OCI-LY7 (cell line): ENCODE measurements around the gene TAPT1. TPM values are rescaled to one million over a fixed set of nuclear protein-coding genes. Genes with fewer than 3 reads are reported as not detected.

Source experiments
- BruUV-seq: library from RNA; stranded (reverse); fragments of 400-500 nt; replicated peaks from 2 replicates; lab custom pipeline; 2021; lab: Mats Ljungman, UMichigan
- CTCF ChIA-PET: fragments of 300-600 bp; sonication (Branson Sonifier 250); formaldehyde crosslinking; loops from one replicate; lab custom pipeline; 2022; ENCODE audit warnings: antibody characterized with exemption; ENCODE audit not compliant: unreplicated experiment; lab: Charles Lee
- POLR2A ChIA-PET: fragments of 300-600 bp; sonication (Branson Sonifier 250); formaldehyde crosslinking; loops from one replicate; lab custom pipeline; 2022; ENCODE audit warnings: antibody characterized with exemption; lab: Charles Lee
- DNase-seq: peaks from one replicate; pipeline ENCODE4 v3.0.0-alpha.2; 2015; ENCODE audit warnings: low spot score
- H2AFZ ChIP-seq: fragments of 200-600 bp; sonication (generic), shearing (Covaris generic); 2 replicates; pipeline ENCODE4 v1.6.1; 2014; ENCODE audit warnings: mild to moderate bottlenecking, antibody characterized with exemption, low read length, moderate library complexity
- H3K27ac ChIP-seq: fragments of 200-600 bp; sonication (generic); 2 replicates; pipeline ENCODE4 v1.5.1; 2014; ENCODE audit warnings: mixed run types, low read depth, mild to moderate bottlenecking, moderate library complexity, low read length, inconsistent platforms; ENCODE audit not compliant: poor library complexity, severe bottlenecking
- H3K36me3 ChIP-seq: fragments of 200-600 bp; sonication (generic); 2 replicates; pipeline ENCODE4 v1.6.1; 2014; ENCODE audit warnings: mild to moderate bottlenecking, antibody characterized with exemption, low read length, moderate library complexity, mixed read lengths; ENCODE audit not compliant: insufficient read depth
- H3K4me1 ChIP-seq: fragments of 200-600 bp; sonication (generic); 2 replicates; pipeline ENCODE4 v1.5.1; 2014; ENCODE audit warnings: mild to moderate bottlenecking, low read length; ENCODE audit not compliant: insufficient read depth, poor library complexity, severe bottlenecking
- H3K4me2 ChIP-seq: fragments of 200-600 bp; sonication (generic); 2 replicates; pipeline ENCODE4 v1.6.1; 2014; ENCODE audit warnings: mild to moderate bottlenecking, low read length
- H3K4me3 ChIP-seq: fragments of 200-600 bp; sonication (generic); 2 replicates; pipeline ENCODE4 v1.5.1; 2014; ENCODE audit warnings: mild to moderate bottlenecking, low read depth, low read length; ENCODE audit not compliant: poor library complexity, severe bottlenecking
- H3K79me2 ChIP-seq: fragments of 200-600 bp; sonication (generic); 2 replicates; pipeline ENCODE4 v1.6.1; 2016; ENCODE audit warnings: low read depth, mild to moderate bottlenecking, low read length, moderate library complexity, mixed read lengths; ENCODE audit not compliant: insufficient read depth
- H3K9me2 ChIP-seq: fragments of 200-600 bp; sonication (generic); 2 replicates; pipeline ENCODE4 v1.6.1; 2016; ENCODE audit warnings: mild to moderate bottlenecking, low read length, mixed read lengths; ENCODE audit not compliant: insufficient read depth
- H3K9me3 ChIP-seq: fragments of 200-600 bp; sonication (generic); 2 replicates; pipeline ENCODE4 v1.6.1; 2014; ENCODE audit warnings: mild to moderate bottlenecking, mixed run types, low read length, mixed read lengths
- H4K20me1 ChIP-seq: fragments of 200-600 bp; sonication (generic); 2 replicates; pipeline ENCODE4 v1.6.1; 2014; ENCODE audit warnings: mild to moderate bottlenecking, antibody characterized with exemption, low read length, moderate library complexity, mixed read lengths; ENCODE audit not compliant: insufficient read depth
- EZH2phosphoT487 ChIP-seq: fragments of 200-600 bp; sonication (generic); IDR thresholded peaks from 2 replicates; pipeline ENCODE4 v1.6.1; 2018; ENCODE audit warnings: low read depth, borderline replicate concordance, mild to moderate bottlenecking, mixed run types, antibody characterized with exemption, low read length, moderate library complexity, mixed read lengths
- intact Hi-C: fragments of 100-400 bp; cut with micrococcal nuclease; formaldehyde crosslinking; loops from one replicate; pipeline ENCODE4 v1.10.0; 2022; ENCODE audit not compliant: unreplicated experiment
- total RNA-seq, 2 experiments: library from RNA; depleted of rRNA in 1 of 2; stranded (reverse); fragments of >200 nt in 1 of 2; shearing (Covaris generic) in 1 of 2; gene quantifications; 2 replicates each; pipeline ENCODE4 v1.2.3, GENCODE V29; 2014 to 2022
- TF ChIP-seq, protein P1 (sequence below): fragments of 200-600 bp; sonication (generic); conservative IDR thresholded peaks from 2 replicates; pipeline ENCODE4 v1.5.1; 2014; ENCODE audit warnings: mild to moderate bottlenecking, antibody characterized with exemption, low read length, moderate library complexity, mixed read lengths

Gene TAPT1
- total RNA-seq, 2 experiments from 2014 or later, result 34.3 to 66.6 TPM

DNA sequence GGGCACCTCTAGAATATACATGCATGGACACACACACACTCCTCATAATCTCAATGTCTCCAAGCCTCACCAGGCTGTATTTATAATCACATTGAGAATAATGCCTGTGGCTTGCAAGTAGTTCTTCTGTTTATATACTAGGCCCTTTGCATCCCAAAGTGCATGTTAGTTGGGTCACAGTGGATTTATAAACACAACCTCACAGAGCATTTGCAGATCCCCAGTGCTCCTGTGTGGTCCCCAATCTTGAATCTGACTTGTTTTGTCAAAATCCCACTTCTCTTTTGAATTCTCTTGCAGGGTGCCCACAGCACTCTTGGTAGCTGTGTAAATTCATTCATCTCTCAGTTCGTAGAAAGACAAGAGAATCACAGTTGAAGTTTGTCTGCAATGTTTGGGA is 92.9 kb downstream of the TAPT1 start:
- CTCF ChIA-PET, result no interaction called here

DNA sequence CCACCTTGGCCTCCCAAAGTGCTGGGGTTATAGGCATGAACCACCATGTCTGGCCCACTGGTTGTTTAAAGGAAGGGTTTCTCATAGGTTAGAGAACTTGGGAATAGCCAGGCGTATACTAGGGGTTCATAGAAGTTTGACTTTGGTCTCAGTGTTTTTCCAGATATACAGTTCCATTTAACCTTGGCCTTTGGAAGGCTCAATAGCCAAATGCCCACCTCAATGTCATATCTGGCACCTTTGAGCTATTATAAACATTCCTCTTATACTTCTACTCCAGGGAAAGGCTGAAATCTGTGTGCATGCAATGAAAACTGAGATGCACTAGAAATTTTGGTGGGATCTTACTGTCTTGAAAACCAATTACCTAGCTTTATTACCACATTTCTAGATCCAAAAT is 95.0 kb downstream of the TAPT1 start:
- intact Hi-C loops, result no loop called here
- TF ChIP-seq, protein P1, sequence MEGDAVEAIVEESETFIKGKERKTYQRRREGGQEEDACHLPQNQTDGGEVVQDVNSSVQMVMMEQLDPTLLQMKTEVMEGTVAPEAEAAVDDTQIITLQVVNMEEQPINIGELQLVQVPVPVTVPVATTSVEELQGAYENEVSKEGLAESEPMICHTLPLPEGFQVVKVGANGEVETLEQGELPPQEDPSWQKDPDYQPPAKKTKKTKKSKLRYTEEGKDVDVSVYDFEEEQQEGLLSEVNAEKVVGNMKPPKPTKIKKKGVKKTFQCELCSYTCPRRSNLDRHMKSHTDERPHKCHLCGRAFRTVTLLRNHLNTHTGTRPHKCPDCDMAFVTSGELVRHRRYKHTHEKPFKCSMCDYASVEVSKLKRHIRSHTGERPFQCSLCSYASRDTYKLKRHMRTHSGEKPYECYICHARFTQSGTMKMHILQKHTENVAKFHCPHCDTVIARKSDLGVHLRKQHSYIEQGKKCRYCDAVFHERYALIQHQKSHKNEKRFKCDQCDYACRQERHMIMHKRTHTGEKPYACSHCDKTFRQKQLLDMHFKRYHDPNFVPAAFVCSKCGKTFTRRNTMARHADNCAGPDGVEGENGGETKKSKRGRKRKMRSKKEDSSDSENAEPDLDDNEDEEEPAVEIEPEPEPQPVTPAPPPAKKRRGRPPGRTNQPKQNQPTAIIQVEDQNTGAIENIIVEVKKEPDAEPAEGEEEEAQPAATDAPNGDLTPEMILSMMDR, result no peak
- TF ChIP-seq EZH2phosphoT487, result no peak
- Histone ChIP-seq H3K4me2 (no peak overlapping the region), H2AFZ (no peak overlapping the region), H3K4me3 (no peak overlapping the region), H3K9me3 (no peaks in the 10 kb centered on the region), H4K20me1 (no peaks in the 10 kb centered on the region), H3K4me1 (no peaks in the 10 kb centered on the region), H3K9me2 (no peaks in the 10 kb centered on the region), H3K27ac (no peak overlapping the region), H3K36me3 (no peaks in the 10 kb centered on the region), H3K79me2 (no peaks in the 10 kb centered on the region)
- no TSS peak for BruUV-seq
- CTCF ChIA-PET, result no interaction called here
- POLR2A ChIA-PET, result interaction anchor here (0.7 to 1.3 kb wide), 3 partner anchors 13 to 1976 kb away, joined by 3 to 4 read pairs (median 4); no protein-coding TSS in a partner anchor
- no peak for DNase-seq

More for the DNA sequence above, 92.9 kb downstream of the TAPT1 start:
- intact Hi-C loops, result no loop called here
- no peak overlapping the region for H3K4me2 ChIP-seq
- H3K9me2 ChIP-seq, result no peaks in the 10 kb centered on the region
- H3K4me3 ChIP-seq, result no peak overlapping the region
- no peak for DNase-seq
- no peaks in the 10 kb centered on the region for H3K4me1 ChIP-seq
- H2AFZ ChIP-seq, result no peak overlapping the region
- H4K20me1 ChIP-seq, result no peaks in the 10 kb centered on the region
- no peaks in the 10 kb centered on the region for H3K36me3 ChIP-seq
- H3K9me3 ChIP-seq, result no peaks in the 10 kb centered on the region
- H3K27ac ChIP-seq, result no peak overlapping the region
- H3K79me2 ChIP-seq, result no peaks in the 10 kb centered on the region
- no TSS peak for BruUV-seq
- TF ChIP-seq, protein P1, result no peak
- TF ChIP-seq EZH2phosphoT487, result no peak
- POLR2A ChIA-PET, result no interaction called here

DNA sequence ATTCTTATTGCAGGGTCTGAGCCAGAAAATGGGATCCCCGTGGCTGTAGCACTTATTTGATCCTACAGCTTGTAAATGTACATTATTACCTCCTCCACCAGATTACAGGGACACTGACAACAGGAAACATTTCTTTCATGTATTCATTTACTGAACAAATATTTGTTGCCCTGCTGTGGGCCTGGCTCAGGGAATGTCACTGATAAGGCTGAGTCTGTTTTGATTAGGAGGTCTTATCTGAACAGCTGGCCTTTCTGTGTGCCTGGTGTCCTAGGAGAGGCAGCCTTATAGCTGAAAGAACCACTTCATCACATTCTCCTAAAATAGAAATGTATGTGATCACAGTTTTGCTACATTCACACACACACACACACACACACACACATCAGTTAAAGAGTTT is 96.9 kb downstream of the TAPT1 start:
- BruUV-seq, result no TSS peak
- Histone ChIP-seq H4K20me1 (no peaks in the 10 kb centered on the region), H3K4me2 (no peak overlapping the region), H3K4me1 (no peaks in the 10 kb centered on the region), H3K36me3 (no peaks in the 10 kb centered on the region), H3K79me2 (no peaks in the 10 kb centered on the region), H2AFZ (no peak overlapping the region), H3K9me3 (no peaks in the 10 kb centered on the region), H3K9me2 (no peaks in the 10 kb centered on the region), H3K27ac (no peak overlapping the region), H3K4me3 (no peak overlapping the region)
- CTCF ChIA-PET, result interaction anchor here (0.6 kb wide), 1 partner anchor 55 kb away, joined by 5 read pairs; no protein-coding TSS in a partner anchor
- intact Hi-C loops, result no loop called here
- TF ChIP-seq EZH2phosphoT487, result no peak
- TF ChIP-seq, protein P1, result no peak
- DNase-seq, result no peak
- POLR2A ChIA-PET, result no interaction called here
